Measurements from ENCODE around the gene C19orf33.

The C19orf33 gene

GRCh38 chr19:38280030-38280921, 23.8 kb upstream of the C19orf33 start:
- no peak for DNase-seq (ENCODE audit: low read depth)

GRCh38 chr19:38281811-38282566, 22.1 kb upstream of the C19orf33 start:
- no peak for DNase-seq (ENCODE audit: low read depth)

GRCh38 chr19:38283271-38283670, 20.8 kb upstream of the C19orf33 start:
- no peak for DNase-seq (ENCODE audit: low read depth)

GRCh38 chr19:38284422-38284821, 19.6 kb upstream of the C19orf33 start:
- DNase-seq (ENCODE audit: low read depth): no peak

- no peak for DNase-seq (ENCODE audit: low read depth)
Observed at GRCh38 chr19:38285567-38285966, 18.5 kb upstream of the C19orf33 start.

- no peak for DNase-seq (ENCODE audit: low read depth)
Observed at GRCh38 chr19:38287604-38288003, 16.4 kb upstream of the C19orf33 start.

GRCh38 chr19:38288123-38288855, 15.8 kb upstream of the C19orf33 start:
- DNase-seq (ENCODE audit: low read depth): no peak

- no peak for DNase-seq (ENCODE audit: low read depth)
Observed at GRCh38 chr19:38289955-38290354, 14.1 kb upstream of the C19orf33 start.

GRCh38 chr19:38290631-38291147, 13.4 kb upstream of the C19orf33 start:
- no peak for DNase-seq (ENCODE audit: low read depth)

- no peak for DNase-seq (ENCODE audit: low read depth)
Observed at GRCh38 chr19:38291855-38292254, 12.2 kb upstream of the C19orf33 start.

GRCh38 chr19:38293281-38293680, 10.8 kb upstream of the C19orf33 start:
- DNase-seq (ENCODE audit: low read depth): no peak

GRCh38 chr19:38294090-38294489, 10.0 kb upstream of the C19orf33 start:
- DNase-seq (ENCODE audit: low read depth): no peak

GRCh38 chr19:38298821-38299680, 5.0 kb upstream of the C19orf33 start:
- DNase-seq (ENCODE audit: low read depth): no peak

- DNase-seq (ENCODE audit: low read depth): no peak
Observed at GRCh38 chr19:38304352-38304865, 358 bp downstream of the C19orf33 start.

GRCh38 chr19:38304866-38305429, 897 bp downstream of the C19orf33 start:
- no peak for DNase-seq (ENCODE audit: low read depth)

GRCh38 chr19:38306236-38306635, 2.2 kb downstream of the C19orf33 start:
- no peak for DNase-seq (ENCODE audit: low read depth)

- no peak for DNase-seq (ENCODE audit: low read depth)
Observed at GRCh38 chr19:38307076-38307475, 3.0 kb downstream of the C19orf33 start.

GRCh38 chr19:38307597-38307996, 3.5 kb downstream of the C19orf33 start:
- no peak for DNase-seq (ENCODE audit: low read depth)

- DNase-seq (ENCODE audit: low read depth): no peak
Observed at GRCh38 chr19:38308006-38308766, 4.1 kb downstream of the C19orf33 start.

Data from activated T-cell treated with anti-CD3 and anti-CD28 coated beads for 1 hour (primary cell).